Caki2 (cell line): ENCODE measurements around the gene SPI1. TPM values are rescaled to one million over a fixed set of nuclear protein-coding genes. Genes with fewer than 3 reads are reported as not detected.

Experiments used
- DNase-seq: peaks from one replicate; pipeline ENCODE4 v3.0.0-alpha.2; 2015; ENCODE audit warnings: low read depth
- in situ Hi-C: cut with HindIII; loops from 2 replicates; pipeline ENCODE4 v1.10.0; 2016; ENCODE audit warnings: low sequenced_read_pairs, low pct_unique_long_range_greater_than_20kb, mixed read lengths
- total RNA-seq: library from RNA; depleted of rRNA; stranded (reverse); fragments of >200 nt; shearing (Covaris generic); gene quantifications from 2 replicates; pipeline ENCODE4 v1.2.3, GENCODE V29; 2014; ENCODE audit warnings: low replicate concordance

The SPI1 gene
- total RNA-seq, 1 experiment from 2014 or later: not detected

DNA sequence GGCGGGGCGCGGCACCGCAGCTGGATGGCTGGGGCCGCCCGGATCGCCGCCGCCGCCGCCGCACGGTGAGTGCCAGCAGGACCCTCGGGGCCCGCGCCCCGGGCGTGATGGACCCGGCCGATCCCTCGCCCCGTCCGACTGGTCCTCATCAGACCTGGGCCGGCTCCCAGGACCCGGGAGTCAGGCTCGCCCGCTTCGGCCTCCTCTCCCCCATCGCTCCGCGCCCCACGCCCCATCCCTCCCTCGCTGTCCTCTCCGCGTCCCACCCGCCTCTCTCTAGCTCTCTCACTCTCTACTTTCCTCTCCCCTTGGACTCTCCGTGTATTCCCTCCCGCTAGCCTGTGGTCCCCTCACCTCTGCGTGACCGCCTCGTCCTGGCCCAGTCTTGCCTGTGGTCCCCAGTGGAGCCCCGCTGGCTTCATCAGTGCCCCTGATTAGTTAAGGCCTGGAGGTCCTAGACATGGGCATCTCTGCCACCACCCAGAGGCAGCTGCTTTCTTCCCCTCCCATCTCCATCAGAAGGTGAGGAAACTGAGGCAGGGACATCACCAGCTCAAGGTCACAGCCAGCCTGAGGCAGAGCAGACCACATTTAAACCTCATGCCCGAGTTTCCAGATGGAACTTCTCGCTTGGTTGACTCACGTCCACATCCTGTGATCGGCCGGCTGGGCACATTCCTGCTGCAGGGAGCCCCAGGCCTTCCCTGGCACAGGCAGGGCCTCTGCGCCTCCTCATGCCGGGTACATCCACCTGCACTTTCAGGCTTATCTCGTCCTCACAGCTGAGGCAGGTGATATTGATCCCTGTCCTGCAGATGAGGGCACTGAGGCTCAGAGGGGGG, 30.5 kb upstream of the SPI1 start:
- peak; percentile 39 for DNase-seq
- in situ Hi-C loops: no loop called here

DNA sequence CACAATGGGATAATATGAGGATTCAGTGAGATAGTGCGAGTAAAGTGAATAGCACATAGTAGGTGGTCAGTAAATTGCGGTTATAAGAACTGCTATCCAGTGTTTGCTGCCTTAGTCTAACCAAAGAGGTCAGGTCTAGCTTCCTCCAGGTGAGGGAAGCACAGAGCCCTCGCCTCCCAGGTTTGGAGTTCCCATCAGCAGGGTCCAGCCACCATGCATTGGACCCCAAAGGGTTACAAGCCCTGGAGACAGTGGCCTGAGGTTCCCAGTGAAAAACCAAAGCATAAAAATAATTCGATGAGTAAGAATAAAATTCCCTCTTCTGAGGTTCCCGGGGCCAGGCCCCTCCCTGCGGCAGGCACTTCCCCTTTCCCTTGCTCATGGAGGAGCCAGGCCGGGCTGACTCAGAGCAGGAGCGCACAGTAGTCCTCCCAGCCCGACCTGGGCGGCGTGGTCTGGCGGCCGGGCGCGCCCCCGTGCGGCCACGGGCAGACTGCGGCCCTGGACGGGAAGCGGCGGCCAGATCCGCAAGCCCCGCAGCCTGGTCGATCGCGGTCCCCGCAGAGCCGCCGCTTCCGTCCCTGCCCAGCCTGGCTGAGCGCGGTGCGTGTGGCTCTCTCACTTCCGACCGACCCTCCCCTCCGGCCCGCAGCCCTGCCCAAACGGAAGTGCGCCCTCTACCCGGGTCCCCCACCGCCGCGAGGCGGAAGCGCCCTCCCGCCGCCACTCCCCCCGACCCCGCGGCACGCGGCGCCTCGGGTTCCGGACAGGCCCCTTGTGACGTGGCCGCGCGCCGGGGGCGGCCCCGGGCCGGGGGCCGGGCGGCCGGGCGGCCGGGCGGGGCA, 29.6 kb upstream of the SPI1 start, which contains the start of gene SLC39A13:
TSS of gene SLC39A13 (plus strand) at position 845 of the 845 bp plus-strand sequence. CDS start 1,505 bp downstream, outside the sequence.
- DNase-seq: peak; percentile 95
- in situ Hi-C loops: no loop called here

GRCh38 chr11:47406896-47407745, 28.8 kb upstream of the SPI1 start:
- in situ Hi-C loops: no loop called here
- DNase-seq: no peak

DNA sequence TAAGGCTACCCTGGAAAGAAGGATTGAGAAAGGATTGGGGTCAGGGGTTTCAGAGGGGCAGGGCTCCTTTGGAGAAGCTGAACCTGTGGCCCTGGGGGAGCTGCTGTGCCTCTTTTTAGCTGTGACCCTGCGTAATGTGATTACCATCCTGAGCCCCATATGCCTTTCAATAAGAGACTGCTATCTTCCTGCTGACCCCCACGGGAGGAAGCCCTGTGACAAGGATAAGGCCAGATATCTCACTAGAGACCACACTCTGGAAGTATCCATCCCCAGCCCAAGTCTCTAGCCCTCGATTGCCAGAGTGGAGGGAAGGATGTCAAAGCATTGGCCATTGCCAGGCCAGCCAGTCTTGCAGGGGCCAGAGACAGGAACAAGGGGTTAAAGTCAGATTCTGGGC, 25.2 kb upstream of the SPI1 start:
- in situ Hi-C loops: no loop called here
- no peak for DNase-seq

DNA sequence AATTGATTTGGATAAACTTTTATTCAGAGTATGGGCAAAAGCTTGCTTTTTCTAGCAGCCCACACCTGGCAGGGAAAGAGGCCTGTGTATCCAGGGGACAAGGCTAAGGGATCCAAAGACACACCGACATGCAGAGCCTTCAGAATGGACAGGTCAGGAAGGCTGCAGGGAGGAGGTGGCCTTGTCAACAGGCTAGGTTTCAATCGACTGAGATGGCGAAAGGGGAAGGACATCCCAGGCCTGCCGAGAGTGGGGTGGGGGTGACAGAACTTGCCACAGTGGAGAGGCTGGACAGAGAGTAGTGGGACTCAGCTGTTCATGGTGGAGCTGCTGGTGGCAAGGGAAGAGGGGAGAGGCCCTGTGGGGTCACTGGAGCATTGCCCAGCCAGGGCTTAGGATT, 24.8 kb upstream of the SPI1 start:
- in situ Hi-C loops: no loop called here
- no peak for DNase-seq

DNA sequence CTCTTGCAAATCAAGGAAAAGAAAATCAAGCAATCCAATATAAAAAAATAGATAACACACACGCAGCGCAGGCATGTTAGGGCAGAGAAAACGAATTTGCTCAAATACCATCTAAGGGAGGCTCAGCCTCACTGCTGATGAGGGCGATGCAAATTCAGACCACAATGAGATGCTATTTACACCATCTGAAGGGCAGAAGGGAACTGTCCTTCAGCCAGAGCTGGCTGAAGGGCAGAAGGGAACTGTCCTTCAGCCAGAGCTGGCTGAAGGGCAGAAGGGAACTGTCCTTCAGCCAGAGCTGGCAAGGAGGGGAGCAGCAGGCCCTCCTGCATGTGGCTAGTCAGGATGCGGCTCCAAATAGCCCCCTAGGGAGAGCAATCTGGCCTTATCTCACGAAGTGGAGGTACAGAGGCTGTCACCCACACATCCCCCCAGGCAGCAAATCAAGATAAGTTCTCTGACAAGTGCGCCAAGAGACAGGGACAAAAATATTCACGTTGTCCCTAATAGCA, 22.5 kb upstream of the SPI1 start:
- DNase-seq: no peak
- in situ Hi-C loops: no loop called here

GRCh38 chr11:47399860-47400767, 21.8 kb upstream of the SPI1 start:
- DNase-seq: no peak
- in situ Hi-C loops: no loop called here

DNA sequence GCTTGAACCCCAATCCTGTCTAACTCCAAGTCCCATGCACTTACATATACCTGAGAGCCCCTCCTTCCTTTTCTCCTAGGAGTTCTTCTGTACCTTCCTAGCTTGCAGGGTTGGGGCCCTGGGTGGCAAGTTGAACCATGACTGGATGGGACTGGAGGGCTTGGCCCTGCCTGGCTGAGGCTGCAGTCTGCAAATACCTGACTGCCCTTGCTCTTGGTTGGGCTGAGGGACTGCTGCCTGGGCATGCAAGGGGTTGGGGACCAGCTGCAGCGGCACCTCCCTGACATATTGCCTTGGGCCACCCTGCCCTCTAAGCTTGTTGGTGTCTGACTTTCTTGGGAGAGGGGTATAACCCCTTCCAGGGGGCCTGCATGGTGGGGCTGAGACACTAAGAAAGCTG, 20.2 kb upstream of the SPI1 start:
- in situ Hi-C loops: no loop called here
- no peak for DNase-seq

DNA sequence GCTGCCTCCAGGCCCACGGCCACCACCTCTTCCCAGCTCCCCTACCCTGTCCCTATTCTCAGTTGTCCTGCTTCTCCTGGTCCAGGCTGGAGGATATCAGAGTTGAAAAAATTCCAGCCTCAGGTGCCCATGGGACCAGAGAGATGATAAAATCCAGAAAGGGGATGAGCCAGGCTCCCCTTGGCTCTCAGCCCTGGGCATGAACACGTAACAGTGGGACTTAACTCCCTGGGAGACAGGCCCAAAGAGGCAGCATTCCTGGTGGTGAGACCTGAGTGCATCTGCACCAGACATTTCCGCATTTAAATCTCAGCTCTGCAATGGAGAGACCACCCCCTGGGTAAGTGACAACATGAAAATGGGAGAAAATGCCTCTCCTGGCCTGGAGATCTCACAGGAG, 19.7 kb upstream of the SPI1 start:
- in situ Hi-C loops: no loop called here

GRCh38 chr11:47396049-47396320, 17.6 kb upstream of the SPI1 start:
- in situ Hi-C loops: no loop called here
- DNase-seq: no peak

More for the DNA sequence above, 19.7 kb upstream of the SPI1 start:
- DNase-seq: no peak

DNA sequence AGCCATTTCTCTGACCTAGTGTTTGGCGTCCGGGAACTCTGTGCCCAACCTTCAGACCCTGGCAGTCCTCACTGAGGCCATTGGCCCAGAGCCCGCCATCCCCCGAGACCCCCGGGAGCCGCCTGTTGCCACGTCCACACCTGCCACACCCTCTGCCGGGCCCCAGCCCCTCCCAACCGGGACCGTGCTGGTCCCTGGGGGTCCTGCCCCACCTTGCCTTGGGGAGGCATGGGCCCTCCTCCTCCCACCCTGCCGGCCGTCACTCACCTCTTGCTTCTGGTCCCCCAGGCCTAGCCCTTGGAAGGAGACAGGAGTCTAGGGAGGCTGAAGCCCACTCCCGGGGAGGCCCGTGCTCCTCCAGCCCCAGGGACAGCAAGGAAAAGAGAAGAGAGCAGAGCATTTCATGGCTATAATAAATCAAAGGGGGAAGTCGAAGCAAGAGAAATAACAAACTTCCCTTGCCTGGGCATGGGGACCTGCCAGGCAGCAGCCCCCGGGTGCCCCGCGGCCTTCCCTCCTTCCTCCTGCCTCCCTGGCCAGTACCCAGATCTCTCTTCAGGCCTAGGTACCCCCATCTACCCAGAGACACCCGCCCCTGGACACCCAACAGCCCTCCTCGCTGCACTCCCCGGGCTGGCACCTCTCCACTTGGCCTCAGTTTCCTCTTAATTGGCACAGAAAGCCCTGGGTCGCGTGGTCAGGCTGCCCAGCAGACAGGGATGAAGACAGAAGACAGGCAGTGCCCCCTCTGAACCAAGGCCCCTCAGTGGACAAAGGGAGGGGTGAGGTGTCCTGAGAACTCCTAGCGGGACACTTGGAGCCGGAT, 17.1 kb upstream of the SPI1 start:
- DNase-seq: no peak
- in situ Hi-C loops: no loop called here

DNA sequence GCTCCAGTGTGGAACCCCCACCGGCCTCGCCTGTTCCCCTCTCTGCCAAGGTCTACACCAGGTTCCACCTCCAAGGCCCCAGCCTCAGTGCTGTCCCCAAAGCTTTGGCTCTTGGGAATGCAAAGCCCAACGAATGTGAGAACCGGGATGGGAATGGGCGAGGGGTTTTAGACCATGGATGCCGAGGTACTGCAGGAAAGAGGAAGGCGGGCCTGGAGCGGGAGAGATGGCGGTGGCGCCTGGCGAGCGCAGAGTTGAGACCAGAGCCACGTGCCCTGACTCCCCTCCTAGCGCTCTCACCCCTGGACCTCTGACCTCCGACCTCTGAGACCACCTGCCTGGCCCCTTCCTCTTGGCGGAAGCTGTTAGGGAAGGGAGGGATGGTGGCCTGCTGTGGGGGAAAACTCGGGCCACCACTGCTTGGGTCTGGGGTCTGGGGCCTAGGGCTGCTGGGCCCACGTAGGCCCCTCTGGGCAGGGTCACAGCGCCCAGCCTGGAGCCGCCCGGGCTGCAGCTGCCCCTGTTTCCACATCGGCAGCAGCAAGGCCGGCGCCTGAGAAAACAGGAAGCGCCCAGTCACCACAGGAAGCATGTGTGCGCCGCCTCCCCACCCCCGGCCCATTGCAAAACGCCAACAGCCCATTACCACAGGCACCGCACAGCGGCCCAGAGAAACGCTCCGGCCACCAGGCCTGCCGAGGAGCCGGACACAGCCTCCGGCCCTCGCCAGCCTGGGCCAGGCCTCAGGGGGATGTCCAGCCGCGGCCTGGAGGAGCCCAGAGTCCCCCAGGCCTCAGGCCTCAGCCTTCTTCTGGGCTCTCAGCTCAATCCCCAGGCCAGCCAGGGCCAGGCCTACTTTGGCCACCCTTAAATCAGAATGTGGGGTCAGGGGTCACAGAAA, 16.2 kb upstream of the SPI1 start:
- DNase-seq: no peak
- in situ Hi-C loops: no loop called here

GRCh38 chr11:47394050-47394321, 15.6 kb upstream of the SPI1 start:
- no peak for DNase-seq

DNA sequence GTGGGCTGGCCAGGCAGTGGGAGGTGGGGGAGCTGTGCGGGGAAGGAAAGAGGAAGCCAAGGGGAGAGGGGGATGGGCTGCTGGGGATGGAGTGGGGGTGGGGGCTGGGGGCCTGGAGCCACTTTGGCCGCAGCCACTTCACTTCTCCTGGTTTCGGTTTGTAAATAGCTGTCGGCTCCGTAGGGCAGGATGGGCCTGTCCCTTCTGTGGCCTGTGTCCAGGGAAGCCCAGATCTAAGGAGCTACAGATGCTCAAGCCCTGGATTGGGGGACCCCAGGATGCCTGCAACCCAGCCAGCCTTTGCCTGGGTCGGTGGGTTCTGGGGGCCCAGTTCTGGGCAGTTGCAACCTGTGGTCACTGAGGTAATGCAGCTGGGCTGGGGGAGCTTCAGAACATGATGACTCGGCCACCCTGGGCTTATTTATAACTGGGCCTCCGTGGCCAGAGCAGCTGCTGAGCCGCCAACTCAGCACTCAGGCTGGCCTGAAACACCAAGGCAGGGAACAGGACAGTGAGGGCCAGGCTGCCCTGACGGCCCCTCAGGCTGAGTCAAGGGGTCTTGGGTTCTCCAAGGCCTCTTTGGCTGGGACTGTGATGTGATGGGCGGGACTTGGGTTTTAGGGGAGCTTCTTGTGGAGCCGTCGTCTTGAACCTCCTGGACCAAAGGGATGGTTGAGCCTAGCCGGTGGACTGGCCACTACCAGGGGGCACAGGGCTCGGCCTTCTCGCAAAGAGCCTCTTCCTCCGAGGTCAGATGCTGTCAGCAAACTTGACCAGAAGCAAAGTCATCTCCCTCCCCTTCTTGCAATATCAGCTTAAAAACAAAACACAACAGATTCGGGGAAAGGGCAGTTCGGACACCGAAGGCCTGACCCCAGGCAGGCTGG, 15.1 kb upstream of the SPI1 start:
- DNase-seq: no peak
- in situ Hi-C loops: no loop called here

More at GRCh38 chr11:47394050-47394321, 15.6 kb upstream of the SPI1 start:
- in situ Hi-C loops: no loop called here

DNA sequence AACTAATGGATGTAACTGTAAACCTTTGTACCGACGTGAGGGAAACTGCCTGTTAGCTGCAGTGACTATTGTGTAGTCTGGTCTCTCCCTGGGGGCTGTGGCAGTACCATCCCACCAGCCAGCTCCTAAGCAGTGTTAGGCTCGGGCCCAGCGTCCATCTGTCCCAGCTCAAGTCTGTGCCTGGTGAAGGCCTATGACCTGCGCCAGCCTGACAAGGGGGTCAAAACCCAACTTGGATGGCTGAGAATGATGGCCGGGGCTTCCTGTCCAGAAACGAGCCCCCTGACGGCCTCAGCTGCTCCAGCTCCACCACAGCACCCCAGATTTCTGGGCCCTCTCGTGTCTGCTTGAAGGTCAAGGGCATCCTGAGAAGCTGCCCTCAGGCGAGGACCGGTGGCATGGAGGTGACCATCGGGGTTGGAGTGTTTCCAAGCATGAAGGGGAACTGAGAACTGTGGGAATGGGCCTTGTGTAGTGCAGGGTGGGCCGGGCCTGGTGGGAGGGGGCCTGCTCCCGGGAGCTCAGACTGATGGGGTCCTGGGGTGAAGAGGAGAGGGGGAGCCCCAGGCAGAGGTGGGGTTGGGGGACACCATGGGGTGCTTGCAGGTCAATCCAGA, 14.3 kb upstream of the SPI1 start:
- in situ Hi-C loops: no loop called here
- DNase-seq: no peak
